ENCODE measurements around the gene DGUOK.

- TF ChIP-seq, protein P1, sequence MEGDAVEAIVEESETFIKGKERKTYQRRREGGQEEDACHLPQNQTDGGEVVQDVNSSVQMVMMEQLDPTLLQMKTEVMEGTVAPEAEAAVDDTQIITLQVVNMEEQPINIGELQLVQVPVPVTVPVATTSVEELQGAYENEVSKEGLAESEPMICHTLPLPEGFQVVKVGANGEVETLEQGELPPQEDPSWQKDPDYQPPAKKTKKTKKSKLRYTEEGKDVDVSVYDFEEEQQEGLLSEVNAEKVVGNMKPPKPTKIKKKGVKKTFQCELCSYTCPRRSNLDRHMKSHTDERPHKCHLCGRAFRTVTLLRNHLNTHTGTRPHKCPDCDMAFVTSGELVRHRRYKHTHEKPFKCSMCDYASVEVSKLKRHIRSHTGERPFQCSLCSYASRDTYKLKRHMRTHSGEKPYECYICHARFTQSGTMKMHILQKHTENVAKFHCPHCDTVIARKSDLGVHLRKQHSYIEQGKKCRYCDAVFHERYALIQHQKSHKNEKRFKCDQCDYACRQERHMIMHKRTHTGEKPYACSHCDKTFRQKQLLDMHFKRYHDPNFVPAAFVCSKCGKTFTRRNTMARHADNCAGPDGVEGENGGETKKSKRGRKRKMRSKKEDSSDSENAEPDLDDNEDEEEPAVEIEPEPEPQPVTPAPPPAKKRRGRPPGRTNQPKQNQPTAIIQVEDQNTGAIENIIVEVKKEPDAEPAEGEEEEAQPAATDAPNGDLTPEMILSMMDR (conservative IDR thresholded peaks at IDR 0.05; ENCODE audit: low read depth in 2 of 2), result no peak; a peak in 1 of 4 replicates
- TF ChIP-seq, protein P2, sequence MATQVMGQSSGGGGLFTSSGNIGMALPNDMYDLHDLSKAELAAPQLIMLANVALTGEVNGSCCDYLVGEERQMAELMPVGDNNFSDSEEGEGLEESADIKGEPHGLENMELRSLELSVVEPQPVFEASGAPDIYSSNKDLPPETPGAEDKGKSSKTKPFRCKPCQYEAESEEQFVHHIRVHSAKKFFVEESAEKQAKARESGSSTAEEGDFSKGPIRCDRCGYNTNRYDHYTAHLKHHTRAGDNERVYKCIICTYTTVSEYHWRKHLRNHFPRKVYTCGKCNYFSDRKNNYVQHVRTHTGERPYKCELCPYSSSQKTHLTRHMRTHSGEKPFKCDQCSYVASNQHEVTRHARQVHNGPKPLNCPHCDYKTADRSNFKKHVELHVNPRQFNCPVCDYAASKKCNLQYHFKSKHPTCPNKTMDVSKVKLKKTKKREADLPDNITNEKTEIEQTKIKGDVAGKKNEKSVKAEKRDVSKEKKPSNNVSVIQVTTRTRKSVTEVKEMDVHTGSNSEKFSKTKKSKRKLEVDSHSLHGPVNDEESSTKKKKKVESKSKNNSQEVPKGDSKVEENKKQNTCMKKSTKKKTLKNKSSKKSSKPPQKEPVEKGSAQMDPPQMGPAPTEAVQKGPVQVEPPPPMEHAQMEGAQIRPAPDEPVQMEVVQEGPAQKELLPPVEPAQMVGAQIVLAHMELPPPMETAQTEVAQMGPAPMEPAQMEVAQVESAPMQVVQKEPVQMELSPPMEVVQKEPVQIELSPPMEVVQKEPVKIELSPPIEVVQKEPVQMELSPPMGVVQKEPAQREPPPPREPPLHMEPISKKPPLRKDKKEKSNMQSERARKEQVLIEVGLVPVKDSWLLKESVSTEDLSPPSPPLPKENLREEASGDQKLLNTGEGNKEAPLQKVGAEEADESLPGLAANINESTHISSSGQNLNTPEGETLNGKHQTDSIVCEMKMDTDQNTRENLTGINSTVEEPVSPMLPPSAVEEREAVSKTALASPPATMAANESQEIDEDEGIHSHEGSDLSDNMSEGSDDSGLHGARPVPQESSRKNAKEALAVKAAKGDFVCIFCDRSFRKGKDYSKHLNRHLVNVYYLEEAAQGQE (IDR thresholded peaks at IDR 0.05; ENCODE audit: unreplicated experiment), result no peak
- TF ChIP-seq POLR2AphosphoS5 (IDR thresholded peaks at IDR 0.05; ENCODE audit: low read depth) (peak; percentile 76), ZNF331 (CRISPR knock-in tag; IDR thresholded peaks at IDR 0.05; ENCODE audit: low read depth) (no peak), CREB1 (CRISPR knock-in tag; IDR thresholded peaks at IDR 0.05; ENCODE audit: low read depth) (no peak), EZH2 (IDR thresholded peaks at IDR 0.05; ENCODE audit: low read depth, unreplicated experiment) (no peak)
Observed at GRCh38 chr2:74002505-74003421, 76.1 kb downstream of the DGUOK start.

All from GM23338 (cell line).